Occipital lobe (tissue), 2 donors: ENCODE measurements around the gene GAS7. TPM values are rescaled to one million over a fixed set of nuclear protein-coding genes. Genes with fewer than 3 reads are reported as not detected.

Source experiments
- DNase-seq: peaks from one replicate; lab custom pipeline; 2025; lab: John Stamatoyannopoulos, UW
- total RNA-seq: library from RNA; depleted of rRNA; stranded (reverse); fragments of >200 nt; gene quantifications from one replicate; pipeline ENCODE4 v1.2.3, GENCODE V29; 2014

GAS7 gene
- 80.2 TPM for total RNA-seq

GRCh38 chr17:10198509-10199249 is at the start of gene GAS7:
Gene GAS7, minus strand, starts transcription at chr17:10198606.
- DNase-seq = peak; percentile 21

GRCh38 chr17:10247810-10248209 is 49.4 kb upstream of the GAS7 start:
- no peak for DNase-seq

- peak; percentile 8 for DNase-seq
These were observed 45.8 kb upstream of the GAS7 start for GRCh38 chr17:10243883-10244844.

DNA sequence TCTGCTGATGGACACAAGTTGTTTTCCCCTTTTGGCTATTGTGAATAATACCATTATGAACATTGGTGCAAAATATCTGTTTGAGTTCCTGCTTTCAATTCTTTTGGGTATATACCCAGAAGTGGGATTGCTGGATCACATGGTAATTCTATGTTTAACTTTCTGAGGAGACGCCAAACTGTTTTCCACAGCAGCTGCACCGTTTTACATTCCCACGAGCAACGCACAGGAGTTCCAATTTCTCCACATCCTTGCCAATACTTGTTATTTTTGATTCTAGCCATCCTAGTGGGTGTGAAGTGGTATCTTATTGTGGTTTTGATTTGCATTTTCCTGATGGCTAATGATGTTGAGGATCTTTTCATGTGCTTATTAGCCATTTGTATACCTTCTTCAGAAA is 43.4 kb upstream of the GAS7 start:
- DNase-seq = no peak

GRCh38 chr17:10238661-10239060 is 40.3 kb upstream of the GAS7 start:
- no peak for DNase-seq

- DNase-seq = no peak
These were observed 35.6 kb upstream of the GAS7 start for GRCh38 chr17:10234033-10234432.

GRCh38 chr17:10233161-10233560 is 34.8 kb upstream of the GAS7 start:
- DNase-seq = no peak

- DNase-seq = no peak
These were observed 30.8 kb upstream of the GAS7 start for GRCh38 chr17:10229181-10229580.

DNA sequence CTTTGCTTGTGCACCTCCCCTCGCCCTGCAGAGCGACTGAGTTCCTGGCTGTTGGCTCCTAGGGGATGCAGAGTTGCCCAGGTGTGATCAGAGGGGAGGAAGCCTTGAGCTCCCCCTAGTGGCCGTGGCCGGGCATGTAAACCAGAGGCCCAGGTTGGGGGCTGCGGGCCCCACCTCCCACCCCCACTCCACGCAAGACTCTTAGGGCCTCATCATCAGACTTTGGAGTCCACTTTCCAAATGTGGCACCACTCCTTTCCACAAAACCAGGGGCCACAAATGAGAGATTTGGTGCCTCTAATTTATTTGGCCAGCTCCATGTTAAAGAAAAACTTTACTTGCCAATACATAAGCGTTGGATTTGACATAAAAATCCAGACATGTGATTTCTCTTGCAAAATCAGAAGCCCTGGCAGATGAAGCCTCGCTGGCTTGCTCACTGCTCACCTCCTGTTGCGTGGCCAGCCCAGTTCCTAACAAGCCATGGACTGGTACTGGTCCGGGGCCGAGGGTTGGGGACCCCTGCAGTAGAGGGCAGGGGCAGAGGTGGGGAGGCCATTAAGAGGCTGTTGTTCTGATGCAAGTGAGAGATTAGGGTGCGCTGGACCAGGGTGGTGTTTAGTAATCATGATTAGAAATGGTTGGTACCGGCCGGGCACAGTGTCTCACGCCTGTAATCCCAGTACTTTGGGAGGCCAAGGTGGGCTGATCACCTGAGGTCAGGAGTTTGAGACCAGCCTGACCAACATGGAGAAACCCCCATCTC is 28.7 kb upstream of the GAS7 start:
- no peak for DNase-seq

GRCh38 chr17:10224582-10225195 is 26.3 kb upstream of the GAS7 start:
- DNase-seq = peak; percentile 7

GRCh38 chr17:10219193-10219592 is 20.8 kb upstream of the GAS7 start:
- DNase-seq = no peak

GRCh38 chr17:10217916-10218315 is 19.5 kb upstream of the GAS7 start:
- DNase-seq = no peak

DNA sequence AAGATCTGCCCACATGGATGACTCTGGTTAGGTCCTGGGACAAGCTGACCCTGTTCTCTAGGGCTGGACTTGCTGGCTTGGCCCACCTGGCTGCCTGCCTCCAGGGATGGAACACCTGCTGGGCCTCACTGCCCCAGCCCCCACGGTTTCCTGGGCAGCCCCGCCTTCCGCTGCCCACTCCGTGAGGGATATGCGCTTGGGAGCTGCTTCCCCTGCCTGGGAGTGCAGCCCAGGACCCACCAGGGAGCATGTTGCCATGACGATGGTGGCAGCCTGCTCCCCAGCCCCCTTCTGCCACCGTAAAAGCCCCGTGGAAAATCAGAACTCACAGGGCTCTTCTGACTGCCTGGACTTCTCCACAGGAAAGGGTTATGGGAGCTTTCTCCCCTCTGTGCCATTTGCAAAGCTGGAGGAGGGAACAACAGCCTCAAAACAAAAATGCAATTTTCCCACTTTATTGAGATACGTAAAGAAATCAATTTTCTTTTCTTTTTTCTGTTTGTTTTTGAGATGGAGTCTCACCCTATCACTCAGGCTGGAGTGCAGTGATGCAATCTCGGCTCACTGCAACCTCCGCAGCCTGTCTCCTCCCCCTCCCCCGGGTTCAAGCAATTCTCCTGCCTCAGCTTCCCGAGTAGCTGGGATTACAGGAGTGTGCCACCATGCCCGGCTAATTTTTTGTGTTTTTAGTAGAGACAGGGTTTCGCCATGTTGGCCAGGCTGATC is 18.0 kb upstream of the GAS7 start:
- DNase-seq = no peak

- no peak for DNase-seq
These were observed 16.9 kb upstream of the GAS7 start for GRCh38 chr17:10215286-10215685.

- no peak for DNase-seq
These were observed 13.3 kb upstream of the GAS7 start for GRCh38 chr17:10211666-10212065.

GRCh38 chr17:10210151-10210574 is 11.8 kb upstream of the GAS7 start:
- no peak for DNase-seq

DNA sequence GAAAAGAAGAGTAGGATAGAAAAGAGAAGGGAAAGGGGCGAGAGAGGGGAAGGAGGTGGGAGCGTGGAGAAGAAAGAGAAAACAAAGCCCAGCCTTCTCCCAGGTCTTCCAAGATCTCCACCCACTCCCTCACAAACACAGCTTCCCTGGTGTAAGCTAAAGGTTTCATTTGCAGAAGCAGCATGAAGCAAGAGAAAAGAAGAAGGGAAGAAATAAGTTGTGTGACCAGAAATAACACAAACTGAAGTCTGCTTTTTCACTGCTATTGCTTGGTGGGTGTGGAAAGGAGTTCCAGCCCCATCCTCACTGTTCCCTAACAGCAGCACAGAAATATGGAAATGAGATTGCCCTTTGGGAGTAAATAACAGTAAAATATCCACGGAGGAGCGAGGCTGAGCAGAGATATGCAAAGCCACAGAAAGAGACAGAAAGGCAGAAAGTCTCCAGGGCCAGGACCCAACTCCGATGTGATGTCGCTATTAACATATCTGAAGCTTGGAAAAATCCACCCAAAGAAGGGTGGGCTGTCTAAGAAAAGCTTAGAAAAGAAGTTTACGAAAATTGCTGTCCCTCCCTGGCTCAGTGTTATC is 10.3 kb upstream of the GAS7 start:
- DNase-seq = no peak

GRCh38 chr17:10207153-10207552 is 8.7 kb upstream of the GAS7 start:
- DNase-seq = no peak

GRCh38 chr17:10205549-10206185 is 7.3 kb upstream of the GAS7 start:
- no peak for DNase-seq

- no peak for DNase-seq
These were observed 3.3 kb upstream of the GAS7 start for GRCh38 chr17:10201680-10202079.
